GM04503 (cell line): ENCODE results near the gene PHF14.
"Not testable (repeated sequence)": the region's sequence is repeated elsewhere in the genome, so short reads cannot be mapped to it uniquely, and the experiment has no call there.

Experiments used
- DNase-seq: peaks from one replicate; pipeline ENCODE4 v3.0.0-alpha.2; 2012; ENCODE audit warnings: low read depth

The PHF14 gene, protein sequence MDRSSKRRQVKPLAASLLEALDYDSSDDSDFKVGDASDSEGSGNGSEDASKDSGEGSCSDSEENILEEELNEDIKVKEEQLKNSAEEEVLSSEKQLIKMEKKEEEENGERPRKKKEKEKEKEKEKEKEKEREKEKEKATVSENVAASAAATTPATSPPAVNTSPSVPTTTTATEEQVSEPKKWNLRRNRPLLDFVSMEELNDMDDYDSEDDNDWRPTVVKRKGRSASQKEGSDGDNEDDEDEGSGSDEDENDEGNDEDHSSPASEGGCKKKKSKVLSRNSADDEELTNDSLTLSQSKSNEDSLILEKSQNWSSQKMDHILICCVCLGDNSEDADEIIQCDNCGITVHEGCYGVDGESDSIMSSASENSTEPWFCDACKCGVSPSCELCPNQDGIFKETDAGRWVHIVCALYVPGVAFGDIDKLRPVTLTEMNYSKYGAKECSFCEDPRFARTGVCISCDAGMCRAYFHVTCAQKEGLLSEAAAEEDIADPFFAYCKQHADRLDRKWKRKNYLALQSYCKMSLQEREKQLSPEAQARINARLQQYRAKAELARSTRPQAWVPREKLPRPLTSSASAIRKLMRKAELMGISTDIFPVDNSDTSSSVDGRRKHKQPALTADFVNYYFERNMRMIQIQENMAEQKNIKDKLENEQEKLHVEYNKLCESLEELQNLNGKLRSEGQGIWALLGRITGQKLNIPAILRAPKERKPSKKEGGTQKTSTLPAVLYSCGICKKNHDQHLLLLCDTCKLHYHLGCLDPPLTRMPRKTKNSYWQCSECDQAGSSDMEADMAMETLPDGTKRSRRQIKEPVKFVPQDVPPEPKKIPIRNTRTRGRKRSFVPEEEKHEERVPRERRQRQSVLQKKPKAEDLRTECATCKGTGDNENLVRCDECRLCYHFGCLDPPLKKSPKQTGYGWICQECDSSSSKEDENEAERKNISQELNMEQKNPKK

DNA sequence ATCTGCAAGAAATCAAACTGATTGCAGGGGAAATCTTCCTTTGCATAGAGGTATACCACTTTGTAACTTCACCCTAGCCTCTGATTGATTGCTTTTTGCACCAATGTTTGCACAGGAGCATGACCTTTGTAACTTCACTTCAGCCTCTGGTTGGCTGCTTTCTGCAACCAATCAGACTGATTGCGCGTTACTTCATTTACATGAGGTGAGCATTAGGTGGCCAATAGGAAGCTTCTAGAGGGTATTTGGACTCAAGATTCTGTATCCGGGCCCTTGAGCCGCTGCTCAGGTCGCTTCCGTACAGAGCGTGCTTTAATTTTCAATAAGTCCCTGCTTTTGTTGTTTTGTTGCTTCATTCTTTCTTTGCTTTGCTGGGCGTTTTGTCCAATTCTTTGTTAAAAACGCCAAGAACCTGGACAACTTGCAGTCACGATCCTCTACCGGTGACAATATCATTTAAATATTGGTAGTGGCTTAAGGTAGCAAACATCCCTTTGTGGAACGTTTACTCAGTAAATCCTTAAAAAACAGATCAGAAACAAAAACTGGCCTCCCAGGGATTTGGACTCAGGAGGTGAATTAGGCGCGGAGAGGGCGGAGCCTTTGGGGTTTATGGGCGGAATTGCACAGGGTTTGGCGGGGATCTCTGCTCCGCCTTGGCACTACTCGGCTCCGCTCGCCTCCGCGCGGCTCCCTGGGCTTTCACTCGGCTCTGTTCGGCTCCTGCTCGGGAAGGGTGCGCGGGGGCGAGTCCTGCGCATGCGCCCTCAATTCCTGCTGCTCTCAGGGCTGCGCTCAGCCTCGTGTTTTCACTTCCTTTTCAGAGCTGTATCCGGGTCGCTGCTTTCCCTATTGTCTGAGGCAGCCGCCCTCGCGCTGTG is at the start of gene PHF14:
Gene PHF14, plus strand, starts transcription at position 812 of the 881 bp plus-strand sequence. CDS start 452 bp downstream, outside the sequence.
- DNase-seq: peak; percentile 74

DNA sequence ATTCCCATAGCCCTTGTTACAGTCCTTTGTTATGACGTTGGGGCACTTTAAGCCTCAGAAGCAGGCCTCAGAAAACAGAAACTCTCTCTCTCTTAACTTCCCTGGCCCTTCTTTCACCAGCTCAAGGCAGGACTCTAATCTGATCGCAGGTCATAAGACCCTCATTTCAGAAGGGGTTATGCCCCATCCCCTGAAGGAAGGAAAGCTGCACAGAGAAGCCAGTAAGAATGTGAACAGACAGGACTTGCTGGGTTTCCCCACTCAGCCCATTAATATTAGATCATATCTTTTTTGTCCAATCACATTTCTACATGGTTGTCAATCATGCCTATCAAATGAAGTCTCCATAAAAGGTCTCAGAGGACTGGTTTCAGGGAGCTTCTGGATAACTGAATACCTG is 49.3 kb upstream of the PHF14 start:
- DNase-seq: no peak

DNA sequence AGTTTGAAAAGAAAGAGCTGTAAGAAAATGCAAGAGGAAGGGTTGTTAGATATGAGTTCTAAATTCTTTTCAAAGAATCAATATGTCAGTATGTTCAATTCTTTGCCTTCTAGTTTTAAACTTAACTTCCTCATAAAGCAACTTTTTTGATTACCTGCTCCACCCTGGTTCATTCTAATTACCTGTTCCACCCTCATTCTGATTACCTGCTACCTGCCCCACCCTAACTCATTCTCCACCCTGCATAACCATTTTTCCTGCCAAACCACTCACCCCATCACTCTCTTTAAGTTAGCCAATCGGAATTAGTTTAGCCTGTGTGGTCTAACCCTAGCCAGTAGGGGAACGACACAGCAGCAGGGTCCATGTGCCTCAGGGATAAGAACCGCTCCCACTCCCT is 45.5 kb upstream of the PHF14 start:
- not testable (repeated sequence) for DNase-seq

DNA sequence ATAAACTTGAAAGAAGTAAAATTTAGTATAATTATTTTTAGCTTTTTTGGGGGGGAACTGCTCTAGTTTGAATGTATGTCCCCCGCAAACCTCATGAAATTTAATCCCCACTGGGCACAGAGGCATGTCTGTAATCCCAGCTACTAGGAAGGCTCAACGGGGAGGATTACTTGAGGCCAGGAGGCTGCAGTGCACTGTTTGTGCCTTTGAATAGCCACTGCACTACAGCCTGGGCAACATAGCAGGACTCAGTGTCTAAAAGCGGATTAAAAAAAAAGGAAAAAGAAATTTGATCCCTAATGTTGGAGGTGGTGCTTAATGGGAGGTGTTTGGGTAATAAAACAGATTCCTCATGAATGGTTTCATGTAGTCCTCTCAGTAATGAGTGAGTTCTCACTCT is 43.1 kb upstream of the PHF14 start:
- DNase-seq: no peak

DNA sequence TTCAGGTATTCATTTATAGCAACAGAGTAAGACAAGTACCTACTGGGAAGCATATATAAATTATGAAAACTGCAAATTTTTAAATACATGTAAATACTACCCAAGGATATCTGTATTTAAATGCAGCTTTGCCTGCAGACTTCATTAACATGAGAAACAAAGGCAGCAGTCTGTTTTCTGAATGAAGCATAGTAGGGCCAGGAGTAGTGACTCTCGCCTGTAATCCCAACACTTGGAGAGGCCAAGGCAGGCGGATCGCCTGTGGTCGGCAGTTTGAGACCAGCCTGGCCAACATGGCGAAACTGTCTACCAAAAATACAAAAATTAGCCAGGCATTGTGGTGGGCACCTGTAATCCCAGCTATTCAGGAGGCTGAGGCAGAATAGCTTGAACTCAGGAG is 42.5 kb upstream of the PHF14 start:
- DNase-seq: no peak

DNA sequence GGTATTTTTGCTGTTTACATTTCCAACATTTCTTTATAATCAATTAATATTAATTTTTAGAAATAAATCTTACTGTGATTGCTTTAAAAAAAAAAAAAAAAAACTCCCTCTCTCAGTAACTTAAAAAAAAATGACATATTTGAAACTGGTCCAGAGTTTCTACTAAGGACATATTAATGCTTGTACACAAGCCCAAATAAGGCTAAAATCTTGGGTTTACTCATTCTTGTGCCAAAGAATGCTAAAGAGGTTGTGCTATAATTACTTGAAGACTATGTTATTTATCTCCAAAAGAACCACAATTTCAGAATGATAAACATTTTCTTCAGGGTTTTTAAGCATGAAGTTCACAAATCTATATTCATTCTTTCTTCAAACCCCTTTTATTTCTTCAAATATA is 39.4 kb upstream of the PHF14 start:
- peak; percentile 48 for DNase-seq

DNA sequence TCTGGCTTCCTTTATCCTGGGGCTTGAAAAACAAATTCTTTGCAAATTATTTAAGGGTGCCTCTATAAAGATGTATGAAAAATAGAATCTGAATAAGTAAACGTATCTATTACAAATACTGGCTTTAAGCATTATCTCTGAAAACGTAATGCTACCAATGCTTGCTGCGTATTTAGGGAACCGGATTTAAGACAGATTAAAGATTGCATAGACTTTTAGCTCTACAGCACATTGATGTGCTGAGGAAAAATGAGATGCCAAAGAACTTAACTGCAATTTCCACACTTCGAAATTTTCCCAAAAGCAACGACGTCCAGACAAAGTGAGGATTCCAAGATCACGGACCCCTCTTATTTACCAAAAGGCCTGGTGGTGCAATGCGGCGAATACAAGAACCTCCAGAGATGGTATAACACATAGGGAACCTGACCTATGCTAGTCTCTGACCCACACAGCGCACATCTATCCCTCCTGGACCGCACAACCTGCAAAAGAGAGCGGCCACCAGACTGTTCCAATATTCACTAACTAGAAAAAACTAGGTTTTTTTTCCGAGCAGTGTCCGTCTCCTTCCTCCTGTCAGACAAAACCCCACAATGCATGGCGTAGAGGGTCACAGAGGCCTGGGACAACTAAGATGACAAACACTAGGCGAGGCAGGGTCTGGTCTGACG is 34.3 kb upstream of the PHF14 start:
- DNase-seq: no peak

DNA sequence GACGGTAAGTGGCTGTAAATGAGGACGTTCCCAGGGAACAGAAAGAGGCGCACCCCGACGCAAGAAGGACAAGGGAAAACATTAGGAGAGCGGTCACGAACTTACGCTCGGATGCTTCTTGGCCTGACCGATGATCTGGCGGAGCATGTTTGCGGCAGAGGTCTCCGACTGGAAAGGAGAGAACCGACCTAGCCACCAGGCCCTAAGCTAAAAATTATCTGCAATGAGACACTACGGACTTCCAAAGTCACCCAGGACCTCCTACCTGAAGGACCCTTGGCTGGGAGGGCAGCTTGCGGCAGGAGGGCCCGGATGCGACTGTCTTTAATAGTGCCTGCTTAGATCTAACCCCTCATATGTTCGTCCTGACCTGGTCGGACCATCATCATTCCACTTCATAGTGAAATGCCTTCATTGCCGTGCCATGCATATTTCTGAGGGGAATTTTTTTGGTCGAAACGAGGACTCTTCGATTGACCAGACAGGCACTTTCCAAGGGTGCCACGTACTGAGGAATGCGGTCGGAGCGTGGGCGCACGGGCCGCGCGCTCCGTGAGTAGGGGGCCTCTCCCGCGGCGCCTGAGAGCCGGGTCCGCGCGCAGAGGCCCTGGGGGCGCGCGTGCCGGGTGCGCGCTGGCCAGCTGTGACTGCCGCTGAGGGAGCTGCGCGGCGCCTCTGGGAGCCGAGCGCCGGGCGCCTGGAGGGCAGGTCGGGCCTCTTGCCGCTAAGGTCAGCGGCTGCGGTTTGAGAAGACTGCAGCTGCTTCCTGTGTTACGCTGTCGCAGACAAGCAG is 33.6 kb upstream of the PHF14 start:
- peak; percentile 76 for DNase-seq

DNA sequence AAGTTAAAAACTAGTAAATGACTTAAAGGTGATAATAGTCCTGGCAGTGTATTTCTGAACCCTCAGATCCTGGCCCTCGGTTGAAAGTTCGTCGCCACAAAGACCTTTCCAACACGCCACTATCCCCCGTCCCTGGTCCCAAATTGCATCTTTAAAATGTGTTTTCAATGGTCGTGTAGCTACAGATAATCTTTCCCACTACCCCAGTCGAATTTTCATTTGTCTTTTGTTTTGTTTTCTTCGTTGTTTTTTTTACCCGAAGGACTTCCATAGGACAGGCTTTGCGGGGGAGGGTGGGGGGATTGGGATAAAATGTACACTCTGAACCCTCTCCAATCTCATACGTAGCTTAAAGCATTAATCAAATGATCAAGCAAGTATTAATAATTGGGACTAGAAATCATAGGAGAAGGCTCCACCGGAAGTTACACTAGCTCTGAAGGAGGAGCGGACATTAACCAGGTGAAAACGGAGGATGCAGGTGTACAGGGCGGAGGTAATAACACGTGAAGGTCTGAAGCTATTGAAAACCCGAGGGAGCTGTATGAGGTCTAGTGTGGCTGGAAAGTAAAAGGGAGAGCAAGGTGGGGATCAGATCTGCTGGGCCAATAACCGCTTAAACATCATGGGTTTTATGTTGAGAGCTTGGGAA is 32.8 kb upstream of the PHF14 start:
- DNase-seq: no peak

DNA sequence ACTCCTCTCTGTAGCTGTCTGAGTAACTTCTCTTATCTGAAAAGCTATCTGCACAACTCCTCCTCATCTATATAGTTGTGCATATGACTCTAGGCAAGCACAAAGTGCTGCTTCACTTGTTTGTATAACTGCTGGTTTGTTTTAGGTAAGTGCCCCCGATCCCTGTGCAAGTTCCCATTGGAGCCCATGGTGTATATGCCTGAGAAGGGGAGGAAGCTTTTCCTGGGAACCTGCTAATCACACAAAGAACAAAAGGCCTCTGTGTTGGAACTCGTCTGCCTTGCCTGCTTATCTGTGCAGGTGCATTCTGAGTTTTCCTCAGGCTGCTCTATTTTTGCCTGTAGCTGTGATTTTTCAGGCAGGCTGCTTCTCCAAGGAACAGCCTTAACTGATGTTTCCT is 23.2 kb upstream of the PHF14 start:
- no peak for DNase-seq

DNA sequence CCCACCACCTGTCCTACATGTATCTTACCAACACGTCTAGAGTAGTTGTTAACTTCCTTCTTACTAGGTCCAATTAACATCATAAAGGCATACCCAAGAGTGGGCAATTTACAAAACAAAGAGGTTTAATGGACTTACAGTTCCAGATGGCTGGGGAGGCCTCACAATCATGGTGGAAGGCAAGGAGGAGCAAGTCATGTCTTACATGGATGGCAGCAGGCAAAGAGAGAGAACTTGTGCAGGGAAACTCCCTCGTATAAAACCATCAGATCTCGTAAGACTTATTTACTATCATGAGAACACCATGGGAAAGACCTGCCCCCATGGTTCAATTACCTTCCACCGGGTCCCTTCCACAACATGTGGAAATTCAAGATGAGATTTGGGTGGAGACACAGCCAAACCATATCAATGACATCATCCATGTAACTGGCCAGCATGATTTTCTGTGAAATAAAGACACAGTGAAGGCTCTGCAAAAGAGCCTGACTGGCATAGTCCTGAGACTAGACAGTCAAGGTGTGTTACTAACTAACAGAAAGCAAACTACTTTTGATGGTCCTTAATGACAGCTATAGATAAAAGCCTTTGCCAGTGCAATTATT is 22.6 kb upstream of the PHF14 start:
- DNase-seq: not testable (repeated sequence)

DNA sequence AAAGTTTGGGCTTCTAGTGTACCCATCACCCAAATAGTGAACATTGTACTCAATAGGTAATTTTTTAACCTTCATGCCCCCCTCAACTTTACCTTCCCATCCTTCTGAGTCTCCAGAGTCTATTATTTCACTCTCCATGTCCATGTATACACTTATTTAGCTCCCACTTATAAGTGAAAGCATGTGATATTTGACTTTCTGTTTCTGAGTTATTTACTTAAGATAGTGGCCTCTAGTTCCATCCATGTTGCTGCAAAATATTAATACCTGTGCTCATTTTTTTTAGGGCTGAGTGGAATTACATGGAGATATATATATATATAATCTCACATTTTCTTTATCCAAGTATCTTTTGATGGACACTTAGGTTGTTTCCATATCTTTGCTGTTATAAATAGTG is 21.1 kb upstream of the PHF14 start:
- DNase-seq: no peak

DNA sequence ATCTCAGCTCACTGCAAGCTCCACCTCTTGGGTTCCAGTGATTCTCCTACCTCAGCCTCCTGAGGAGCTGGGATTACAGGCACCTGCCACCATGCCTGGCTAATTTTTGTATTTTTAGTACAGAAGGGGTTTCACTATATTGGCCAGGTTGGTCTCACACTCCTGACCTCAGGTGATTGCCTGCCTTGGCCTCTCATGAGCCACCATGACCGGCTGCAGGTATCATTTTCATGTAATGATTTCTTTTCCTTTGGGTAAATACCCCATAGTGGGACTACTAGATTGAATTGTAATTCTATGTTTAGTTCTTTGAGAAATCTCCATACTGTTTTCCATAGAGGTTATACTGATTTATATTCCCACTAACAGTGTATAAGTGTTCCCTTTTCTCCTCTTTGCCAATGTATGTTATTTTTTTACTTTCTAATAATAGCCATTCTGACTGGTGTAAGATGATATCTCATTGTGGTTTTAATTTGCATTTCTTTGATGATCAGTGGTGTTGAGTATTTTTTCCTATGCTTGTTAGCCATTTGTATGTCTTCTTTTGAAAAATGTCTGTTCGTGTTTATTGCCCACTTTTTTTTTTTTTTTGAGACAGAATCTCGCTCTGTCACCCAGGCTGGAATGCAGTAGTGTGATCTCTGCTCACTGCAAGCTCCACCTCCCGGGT is 20.5 kb upstream of the PHF14 start:
- not testable (repeated sequence) for DNase-seq

DNA sequence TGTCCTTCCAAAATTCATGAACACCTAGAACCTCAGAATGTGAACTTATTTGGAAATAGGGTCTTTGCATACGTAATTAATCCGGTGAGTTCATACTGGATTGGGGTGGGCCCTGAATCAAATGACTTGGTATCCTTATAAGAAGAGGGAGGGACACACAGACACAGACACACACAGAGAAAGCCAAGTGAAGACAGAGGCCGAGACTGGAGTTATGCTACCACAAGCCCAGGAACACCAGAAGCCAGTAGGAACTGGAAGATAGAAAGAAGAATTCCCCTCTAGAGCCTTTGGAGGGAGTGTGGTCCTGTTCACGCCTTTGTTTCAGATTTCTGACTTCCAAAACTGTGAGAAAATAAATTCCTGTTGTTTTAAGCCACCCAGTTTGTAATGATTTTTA is 17.1 kb upstream of the PHF14 start:
- no peak for DNase-seq

DNA sequence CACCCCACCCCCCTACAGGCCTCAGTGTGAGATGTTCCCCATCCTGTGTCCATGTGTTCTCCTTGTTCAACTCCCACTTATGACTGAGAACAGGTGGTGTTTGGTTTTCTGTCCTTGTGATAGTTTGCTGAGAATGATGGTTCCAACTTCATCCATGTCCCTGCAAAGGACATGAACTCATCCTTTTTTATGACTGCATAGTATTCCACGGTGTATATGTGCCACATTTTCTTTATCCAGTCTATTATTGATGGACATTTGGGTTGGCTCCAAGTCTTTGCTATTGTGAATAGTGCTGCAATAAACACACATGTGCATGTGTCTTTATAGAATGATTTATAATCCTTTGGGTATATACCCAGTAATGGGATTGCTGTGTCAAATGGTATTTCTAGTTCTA is 13.4 kb upstream of the PHF14 start:
- not testable (repeated sequence) for DNase-seq

DNA sequence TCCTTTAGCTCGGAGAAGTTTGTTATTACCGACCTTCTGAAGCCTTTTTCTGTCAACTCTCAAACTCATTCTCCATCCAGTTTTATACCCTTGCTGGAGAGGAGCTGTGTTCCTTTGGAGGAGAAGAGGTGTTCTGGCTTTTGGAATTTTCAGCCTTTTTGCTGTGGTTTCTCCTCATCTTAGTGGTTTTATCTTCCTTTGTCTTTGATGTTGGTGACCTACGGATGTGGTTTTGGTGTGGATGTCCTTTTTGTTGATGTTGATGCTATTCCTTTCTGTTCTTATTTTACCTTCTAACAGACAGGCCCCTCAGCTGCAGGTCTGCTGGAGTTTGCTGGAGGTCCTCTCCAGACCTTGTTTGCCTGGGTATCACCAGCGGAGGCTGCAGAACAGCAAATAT is 8.7 kb upstream of the PHF14 start:
- not testable (repeated sequence) for DNase-seq

DNA sequence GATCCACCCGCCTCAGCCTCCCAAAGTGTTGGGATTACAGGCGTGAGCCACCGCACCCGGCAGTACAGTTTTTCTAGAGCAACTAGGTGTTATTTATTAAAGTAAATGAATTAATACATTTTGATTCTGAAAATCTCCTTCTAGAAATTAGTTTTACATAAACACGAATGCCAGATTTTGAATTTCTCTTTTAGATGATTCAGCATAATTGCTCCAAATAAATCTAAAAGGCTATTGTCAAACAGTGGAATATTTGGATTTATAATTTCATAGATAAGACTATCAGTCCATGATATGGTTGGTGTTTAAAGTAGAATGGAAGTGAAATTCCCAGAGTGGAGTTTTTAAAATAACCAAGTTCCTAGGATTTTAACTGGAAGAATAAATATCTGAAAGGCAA is 1.5 kb upstream of the PHF14 start:
- DNase-seq: no peak

DNA sequence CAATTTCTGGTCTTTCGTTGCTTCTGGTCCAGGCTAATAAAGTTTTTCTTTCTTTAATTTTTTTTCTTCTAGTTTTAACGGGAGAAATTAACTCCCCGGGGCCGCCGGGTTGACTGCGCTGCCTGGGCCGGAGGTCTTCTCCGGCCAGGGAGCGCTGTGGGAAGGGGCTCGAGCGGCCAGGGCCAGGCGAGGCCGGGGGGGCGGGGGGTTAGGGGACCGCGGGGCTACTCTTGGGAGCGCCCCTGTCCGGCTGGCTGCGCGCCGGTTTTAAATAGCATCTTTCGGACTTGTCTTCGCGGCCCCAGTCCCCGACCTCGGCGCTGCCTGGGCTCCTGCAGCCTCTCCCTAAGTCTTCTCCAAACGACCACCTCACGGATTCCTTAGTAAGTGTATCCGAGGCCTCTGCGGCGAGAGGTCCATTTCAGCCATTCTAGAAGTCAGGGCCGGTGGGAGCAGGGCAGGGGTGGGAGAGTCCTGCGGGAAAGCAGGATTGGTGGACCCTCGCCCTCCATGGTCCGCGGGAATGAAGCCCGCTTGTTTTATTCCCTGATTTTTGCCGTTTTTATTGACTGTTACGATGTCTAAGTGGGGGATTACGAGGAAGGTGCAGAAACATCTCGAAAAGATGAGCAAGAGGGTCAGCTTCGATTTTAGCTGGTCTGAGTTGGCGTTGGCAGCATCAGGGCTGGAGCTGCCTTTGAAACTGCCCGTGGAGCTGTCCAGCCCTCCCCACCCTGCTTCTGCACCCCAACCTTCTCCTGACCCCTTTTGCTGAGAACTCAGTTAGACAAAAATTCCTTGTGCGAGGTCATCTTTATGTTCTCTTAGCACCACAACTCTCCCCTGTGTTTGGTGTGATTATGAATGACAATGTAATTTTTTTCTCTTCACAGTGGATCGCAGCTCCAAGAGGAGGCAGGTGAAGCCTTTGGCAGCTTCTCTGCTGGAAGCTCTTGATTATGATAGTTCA is 555 bp downstream of the PHF14 start:
- DNase-seq: no peak
